Caco-2 (cell line): Measurements from ENCODE around the gene HOXB8. TPM values are rescaled to one million over a fixed set of nuclear protein-coding genes. Genes with fewer than 3 reads are reported as not detected.

ENCODE experiments used
- BruUV-seq: library from RNA; stranded (reverse); fragments of 400-500 nt; replicated peaks from 2 replicates; lab custom pipeline; 2021; lab: Mats Ljungman, UMichigan
- CTCF ChIA-PET: fragments of 300-600 bp; sonication (Branson Sonifier 250); formaldehyde crosslinking; loops from one replicate; lab custom pipeline; 2022; ENCODE audit warnings: antibody characterized with exemption; lab: Charles Lee
- POLR2A ChIA-PET: fragments of 300-600 bp; sonication (Branson Sonifier 250); formaldehyde crosslinking; loops from one replicate; lab custom pipeline; 2022; ENCODE audit warnings: antibody characterized with exemption; lab: Charles Lee
- DNase-seq, 2 experiments: peaks; one replicate each; pipeline versions ENCODE4 v3.0.0 to v3.0.0-alpha.2; 2020 to 2022
- H3K27me3 ChIP-seq: replicated peaks from 2 replicates; pipeline ENCODE4 v1.6.0; 2011; ENCODE audit warnings: low read length; ENCODE audit not compliant: control insufficient read depth, insufficient read depth
- H3K36me3 ChIP-seq: 2 replicates; pipeline ENCODE4 v1.5.1; 2011; ENCODE audit warnings: low read length; ENCODE audit not compliant: control insufficient read depth, insufficient read depth
- H3K4me1 ChIP-seq: fragments of 250-450 bp; sonication (Bioruptor Pico); 2 replicates; pipeline ENCODE4 v1.5.1; 2020; ENCODE audit warnings: mild to moderate bottlenecking
- H3K4me3 ChIP-seq: 2 replicates; pipeline ENCODE4 v1.5.1; 2011; ENCODE audit warnings: low read depth, mild to moderate bottlenecking, control low read depth, low read length
- H3K9me3 ChIP-seq: fragments of 250-450 bp; sonication (Bioruptor Pico); 2 replicates; pipeline ENCODE4 v1.5.1; 2020; ENCODE audit warnings: mild to moderate bottlenecking, moderate library complexity
- H3K27ac Mint-ChIP-seq: one replicate; pipeline ENCODE4 v1.8.0; 2022; ENCODE audit warnings: mixed read lengths; ENCODE audit not compliant: unreplicated experiment
- H3K27me3 Mint-ChIP-seq: one replicate; pipeline ENCODE4 v1.8.0; 2022; ENCODE audit warnings: mixed read lengths; ENCODE audit not compliant: insufficient read depth, unreplicated experiment
- H3K36me3 Mint-ChIP-seq: one replicate; pipeline ENCODE4 v1.8.0; 2022; ENCODE audit warnings: mild to moderate bottlenecking, mixed read lengths; ENCODE audit not compliant: insufficient read depth, unreplicated experiment
- H3K4me1 Mint-ChIP-seq: one replicate; pipeline ENCODE4 v1.8.0; 2022; ENCODE audit warnings: low read depth, mixed read lengths; ENCODE audit not compliant: unreplicated experiment
- H3K4me3 Mint-ChIP-seq: one replicate; pipeline ENCODE4 v1.8.0; 2022; ENCODE audit warnings: mild to moderate bottlenecking, moderate library complexity, mixed read lengths; ENCODE audit not compliant: unreplicated experiment
- H3K9me3 Mint-ChIP-seq: one replicate; pipeline ENCODE4 v1.8.0; 2022; ENCODE audit warnings: mixed read lengths; ENCODE audit not compliant: unreplicated experiment
- CTCF ChIP-seq, 2 experiments: fragments of 200-600 bp in 1 of 2; IDR thresholded peaks; 1 replicate in 1 of 2; 2 replicates in 1 of 2; pipeline versions ENCODE4 v1.5.1 to v1.8.0; 2011 to 2022; ENCODE audit warnings: antibody characterized with exemption in 1 of 2, control low read depth in 1 of 2, inconsistent platforms in 1 of 2, low read depth in 1 of 2, low read length in 1 of 2, mild to moderate bottlenecking in 1 of 2, moderate library complexity in 1 of 2; ENCODE audit not compliant: insufficient read depth in 1 of 2, severe bottlenecking in 1 of 2, unreplicated experiment in 1 of 2
- intact Hi-C: fragments of 100-400 bp; cut with micrococcal nuclease; formaldehyde crosslinking; loops from one replicate; pipeline ENCODE4 v1.10.0; 2022; ENCODE audit not compliant: unreplicated experiment
- total RNA-seq: library from RNA; stranded (reverse); gene quantifications from 2 replicates; pipeline ENCODE4 v1.2.3, GENCODE V29; 2022

HOXB8 gene
- total RNA-seq, 1 experiment from 2014 or later: 1.2 TPM

GRCh38 chr17:48630009-48630924, 15.2 kb upstream of the HOXB8 start:
- TF ChIP-seq CTCF (IDR thresholded peaks at IDR 0.05; ENCODE audit: insufficient read depth in 1 of 2, low read depth in 1 of 2, low read length in 1 of 2, severe bottlenecking in 1 of 2, unreplicated experiment in 1 of 2): no peak
- no peaks in the 10 kb centered on the region for H3K9me3 Mint-ChIP-seq
- POLR2A ChIA-PET: no interaction called here
- H3K27ac Mint-ChIP-seq: no peak overlapping the region
- BruUV-seq: no TSS peak
- peaks cover 15% of the 10 kb centered on the region for H3K4me1 Mint-ChIP-seq
- H3K27me3 Mint-ChIP-seq: peaks cover 22% of the 10 kb centered on the region
- peaks cover 20% of the 10 kb centered on the region for H3K4me1 ChIP-seq
- H3K27me3 ChIP-seq: peaks cover 15% of the 10 kb centered on the region
- H3K4me3 Mint-ChIP-seq: no peak overlapping the region
- CTCF ChIA-PET: no interaction called here
- no peaks in the 10 kb centered on the region for H3K36me3 ChIP-seq
- intact Hi-C loops: no loop called here
- no peak overlapping the region for H3K4me3 ChIP-seq
- DNase-seq: no peak
- no peaks in the 10 kb centered on the region for H3K9me3 ChIP-seq
- H3K36me3 Mint-ChIP-seq: no peaks in the 10 kb centered on the region

- POLR2A ChIA-PET: no interaction called here
- no peak overlapping the region for H3K4me3 ChIP-seq
- H3K27ac Mint-ChIP-seq: no peak overlapping the region
- no TSS peak for BruUV-seq
- no peaks in the 10 kb centered on the region for H3K36me3 ChIP-seq
- no peak for DNase-seq
- no peaks in the 10 kb centered on the region for H3K9me3 Mint-ChIP-seq
- H3K4me1 Mint-ChIP-seq: peaks cover 15% of the 10 kb centered on the region
- no peak for TF ChIP-seq CTCF (IDR thresholded peaks at IDR 0.05; ENCODE audit: insufficient read depth in 1 of 2, low read depth in 1 of 2, low read length in 1 of 2, severe bottlenecking in 1 of 2, unreplicated experiment in 1 of 2)
- CTCF ChIA-PET: interaction anchor here (1.2 kb wide), 1 partner anchor 250 kb away, joined by 3 read pairs; no protein-coding TSS in a partner anchor
- peaks cover 25% of the 10 kb centered on the region for H3K27me3 Mint-ChIP-seq
- no peak overlapping the region for H3K4me3 Mint-ChIP-seq
- H3K4me1 ChIP-seq: peaks cover 25% of the 10 kb centered on the region
- no peaks in the 10 kb centered on the region for H3K36me3 Mint-ChIP-seq
- intact Hi-C loops: no loop called here
- no peaks in the 10 kb centered on the region for H3K9me3 ChIP-seq
- H3K27me3 ChIP-seq: peaks cover 18% of the 10 kb centered on the region
Measured at GRCh38 chr17:48629411-48629759, 14.3 kb upstream of the HOXB8 start.

DNA sequence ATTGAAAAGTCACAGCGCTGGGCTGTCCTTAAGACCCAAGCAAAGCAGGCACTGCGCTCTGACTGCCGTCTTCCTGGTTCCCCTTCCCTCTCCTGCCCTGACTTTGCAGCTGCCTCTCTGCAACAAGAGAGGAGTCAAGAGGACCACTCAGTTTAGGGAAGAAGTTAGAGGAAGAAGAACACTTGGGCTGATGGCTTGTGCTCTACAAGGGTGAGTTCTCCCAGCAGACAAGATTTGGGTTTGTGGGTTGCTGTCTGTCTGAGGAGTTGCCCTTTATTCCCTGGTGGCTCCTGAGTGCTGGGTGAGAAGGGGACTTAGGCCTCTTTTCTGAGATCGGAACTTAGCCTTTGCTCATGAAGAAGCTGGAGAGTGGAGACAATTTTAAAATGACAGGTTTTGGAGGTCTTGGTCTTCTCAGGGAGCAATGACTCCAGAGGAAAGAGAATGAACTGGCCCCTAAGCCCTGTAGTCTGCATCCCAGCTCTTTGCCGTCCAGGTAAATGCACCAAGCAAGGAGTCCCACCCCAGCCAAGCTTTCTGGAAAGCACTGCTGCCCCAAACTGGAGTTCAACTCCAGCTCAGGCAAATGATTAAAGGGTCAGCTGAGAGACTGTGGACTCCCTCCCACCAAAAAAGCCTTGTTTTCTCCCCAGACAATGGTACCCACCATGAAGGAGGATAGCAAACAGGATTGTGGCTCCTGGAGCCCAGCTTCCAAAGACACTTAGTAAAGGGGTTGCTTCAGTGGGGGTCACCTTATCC, 13.7 kb upstream of the HOXB8 start:
- CTCF ChIA-PET: interaction anchor here (1.2 kb wide), 1 partner anchor 250 kb away, joined by 3 read pairs; no protein-coding TSS in a partner anchor
- no peak for TF ChIP-seq CTCF (IDR thresholded peaks at IDR 0.05; ENCODE audit: insufficient read depth in 1 of 2, low read depth in 1 of 2, low read length in 1 of 2, severe bottlenecking in 1 of 2, unreplicated experiment in 1 of 2)
- POLR2A ChIA-PET: no interaction called here
- Mint-ChIP-seq H3K27me3 (peaks cover 30% of the 10 kb centered on the region), H3K9me3 (no peaks in the 10 kb centered on the region), H3K4me3 (no peak overlapping the region), H3K36me3 (no peaks in the 10 kb centered on the region), H3K27ac (no peak overlapping the region), H3K4me1 (peaks cover 15% of the 10 kb centered on the region)
- BruUV-seq: no TSS peak
- H3K9me3 ChIP-seq: no peaks in the 10 kb centered on the region
- no peak for DNase-seq
- no peak overlapping the region for H3K4me3 ChIP-seq
- H3K27me3 ChIP-seq: peaks cover 20% of the 10 kb centered on the region
- no peaks in the 10 kb centered on the region for H3K36me3 ChIP-seq
- peaks cover 25% of the 10 kb centered on the region for H3K4me1 ChIP-seq
- intact Hi-C loops: no loop called here
